Natural killer cell (primary cell): Measurements from ENCODE around the gene ANGPT4. TPM values are rescaled to one million over a fixed set of nuclear protein-coding genes. Genes with fewer than 3 reads are reported as not detected.

Source experiments
- ATAC-seq, 3 donors: fragments of 150-1000 bp in 2 of 3; fragments of 200-7000 bp in 1 of 3; cut with Tn5 transposase; 1 replicate in 1 of 3; 2 replicates in 2 of 3; pipeline ENCODE4 v1.10.0; 2021; ENCODE audit warnings: mild to moderate bottlenecking in 2 of 3, moderate library complexity in 2 of 3
- DNase-seq, 2 donors: peaks; one replicate each; pipeline versions ENCODE4 v3.0.0 to v3.0.0-alpha.2; 2013 to 2021; ENCODE audit warnings: mixed read lengths in 1 of 2
- H3K27ac ChIP-seq: one replicate; pipeline ENCODE4 v1.5.1; 2013; ENCODE audit warnings: mild to moderate bottlenecking, low read length
- H3K27me3 ChIP-seq: one replicate; pipeline ENCODE4 v1.6.1; 2013; ENCODE audit warnings: low read length; ENCODE audit not compliant: control insufficient read depth, insufficient read depth
- H3K36me3 ChIP-seq: one replicate; pipeline ENCODE4 v1.6.1; 2013; ENCODE audit warnings: low read length; ENCODE audit not compliant: control insufficient read depth, insufficient read depth
- H3K4me1 ChIP-seq: one replicate; pipeline ENCODE4 v1.6.1; 2013; ENCODE audit warnings: low read length; ENCODE audit not compliant: control insufficient read depth, insufficient read depth
- H3K4me3 ChIP-seq: one replicate; pipeline ENCODE4 v1.5.1; 2013; ENCODE audit warnings: low read length
- H3K9me3 ChIP-seq: one replicate; pipeline ENCODE4 v1.6.1; 2013; ENCODE audit warnings: low read length; ENCODE audit not compliant: control insufficient read depth, insufficient read depth
- H3K27ac Mint-ChIP-seq, 2 donors: one replicate each; pipeline ENCODE4 v1.8.0; 2022; ENCODE audit warnings: mild to moderate bottlenecking in 2 of 2, mixed read lengths in 2 of 2, moderate library complexity in 1 of 2
- H3K27me3 Mint-ChIP-seq, 2 donors: one replicate each; pipeline ENCODE4 v1.8.0; 2022; ENCODE audit warnings: low read depth in 2 of 2, mixed read lengths in 2 of 2
- H3K36me3 Mint-ChIP-seq: one replicate; pipeline ENCODE4 v1.8.0; 2022; ENCODE audit warnings: mixed read lengths
- H3K4me1 Mint-ChIP-seq, 2 donors: one replicate each; pipeline ENCODE4 v1.8.0; 2022; ENCODE audit warnings: mixed read lengths in 2 of 2
- H3K4me3 Mint-ChIP-seq: one replicate; pipeline ENCODE4 v1.8.0; 2022; ENCODE audit warnings: mild to moderate bottlenecking, moderate library complexity, mixed read lengths
- H3K9me3 Mint-ChIP-seq, 2 donors: one replicate each; pipeline ENCODE4 v1.8.0; 2022; ENCODE audit warnings: mixed read lengths in 2 of 2
- WGBS: methylation state at CpG from one replicate; pipeline ENCODE4 v1.1.7; 2013; ENCODE audit warnings: missing lambda C conversion rate; ENCODE audit not compliant: insufficient coverage; 5-methylcytosine and 5-hydroxymethylcytosine counted together
- intact Hi-C: fragments of 100-400 bp; cut with micrococcal nuclease; formaldehyde crosslinking; loops from one replicate; pipeline ENCODE4 v1.14.2; 2022
- total RNA-seq, 4 donors: library from RNA; stranded (reverse); fragments of 120-200 nt in 1 of 4; gene quantifications; one replicate each; pipeline versions ENCODE4 v1.2.3 to v1.2.4, GENCODE V29; 2013 to 2022
- TF ChIP-seq, protein P1 (sequence below): fragments of 200-600 bp; IDR thresholded peaks from one replicate; pipeline ENCODE4 v1.8.0; 2022; ENCODE audit warnings: antibody characterized with exemption

ANGPT4 gene
- total RNA-seq, 3 donors from 2014 or later (not counting 1 experiment from before 2014, with no cell fraction given) = not detected

DNA sequence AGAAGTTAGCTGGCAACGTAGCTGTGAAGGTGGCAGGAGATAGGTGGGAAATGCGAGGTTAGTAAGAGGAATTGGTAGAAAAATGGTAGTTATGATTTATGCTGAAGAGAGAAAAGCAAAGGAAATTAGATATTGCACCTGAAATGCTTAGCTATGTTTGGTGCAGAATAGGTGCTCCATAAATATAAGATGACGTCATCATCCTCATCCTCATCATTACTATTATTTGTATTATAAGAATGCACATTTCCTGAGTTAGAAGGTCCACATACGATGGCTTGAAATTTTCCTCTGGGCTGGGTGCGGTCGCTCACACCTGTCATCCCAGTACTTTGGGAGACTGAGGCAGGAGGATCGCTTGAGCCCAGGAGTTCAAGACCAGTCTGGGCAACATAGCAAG lies 39.5 kb upstream of the ANGPT4 start:
- Mint-ChIP-seq H3K27ac (no peak overlapping the region), H3K36me3 (no peaks in the 10 kb centered on the region), H3K9me3 (no peaks in the 10 kb centered on the region), H3K27me3 (peaks cover 19 to 21% of the 10 kb centered on the region in 2 donors), H3K4me1 (peaks cover 6 to 16% of the 10 kb centered on the region in 2 donors), H3K4me3 (no peak overlapping the region)
- Histone ChIP-seq H3K27me3 (peaks cover 4% of the 10 kb centered on the region), H3K36me3 (no peaks in the 10 kb centered on the region), H3K4me3 (no peak overlapping the region), H3K27ac (no peak overlapping the region), H3K9me3 (no peaks in the 10 kb centered on the region), H3K4me1 (peaks cover 12% of the 10 kb centered on the region)
- 83% methylated on average over 6 of the region's 7 CpGs for WGBS
- DNase-seq (no peak), ATAC-seq (no peak)
- intact Hi-C loops = loop anchor here (1.0 kb wide), 1 partner anchor 139 kb away; no protein-coding TSS in a partner anchor
- TF ChIP-seq, protein P1, sequence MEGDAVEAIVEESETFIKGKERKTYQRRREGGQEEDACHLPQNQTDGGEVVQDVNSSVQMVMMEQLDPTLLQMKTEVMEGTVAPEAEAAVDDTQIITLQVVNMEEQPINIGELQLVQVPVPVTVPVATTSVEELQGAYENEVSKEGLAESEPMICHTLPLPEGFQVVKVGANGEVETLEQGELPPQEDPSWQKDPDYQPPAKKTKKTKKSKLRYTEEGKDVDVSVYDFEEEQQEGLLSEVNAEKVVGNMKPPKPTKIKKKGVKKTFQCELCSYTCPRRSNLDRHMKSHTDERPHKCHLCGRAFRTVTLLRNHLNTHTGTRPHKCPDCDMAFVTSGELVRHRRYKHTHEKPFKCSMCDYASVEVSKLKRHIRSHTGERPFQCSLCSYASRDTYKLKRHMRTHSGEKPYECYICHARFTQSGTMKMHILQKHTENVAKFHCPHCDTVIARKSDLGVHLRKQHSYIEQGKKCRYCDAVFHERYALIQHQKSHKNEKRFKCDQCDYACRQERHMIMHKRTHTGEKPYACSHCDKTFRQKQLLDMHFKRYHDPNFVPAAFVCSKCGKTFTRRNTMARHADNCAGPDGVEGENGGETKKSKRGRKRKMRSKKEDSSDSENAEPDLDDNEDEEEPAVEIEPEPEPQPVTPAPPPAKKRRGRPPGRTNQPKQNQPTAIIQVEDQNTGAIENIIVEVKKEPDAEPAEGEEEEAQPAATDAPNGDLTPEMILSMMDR = no peak

DNA sequence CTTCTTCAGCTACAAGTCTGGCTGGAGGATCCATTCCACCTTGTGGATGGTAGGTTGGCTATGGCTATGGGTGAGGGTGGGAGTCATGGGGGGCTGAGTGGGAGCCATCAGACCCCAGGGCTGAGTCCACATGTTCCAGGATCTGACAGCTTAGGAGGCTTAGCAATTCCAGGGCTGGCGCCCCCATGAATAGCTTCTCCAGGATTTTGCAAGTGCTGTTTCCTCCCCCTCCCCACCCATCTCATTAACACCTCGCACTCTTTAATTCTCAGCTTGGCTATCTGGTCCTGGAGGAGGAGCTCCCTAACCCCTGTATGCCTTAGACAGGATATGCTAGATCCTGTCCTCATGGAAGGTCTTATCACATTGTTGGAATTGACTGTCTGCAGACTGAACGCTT lies 39.0 kb upstream of the ANGPT4 start:
- H3K27ac ChIP-seq = no peak overlapping the region
- H3K36me3 ChIP-seq = no peaks in the 10 kb centered on the region
- no peak overlapping the region for H3K4me3 Mint-ChIP-seq
- H3K4me1 Mint-ChIP-seq = peaks cover 6 to 16% of the 10 kb centered on the region in 2 donors
- DNase-seq (no peak), ATAC-seq (no peak)
- no peaks in the 10 kb centered on the region for H3K9me3 Mint-ChIP-seq
- TF ChIP-seq, protein P1 = no peak
- no peaks in the 10 kb centered on the region for H3K36me3 Mint-ChIP-seq
- no peak overlapping the region for H3K27ac Mint-ChIP-seq
- no peaks in the 10 kb centered on the region for H3K9me3 ChIP-seq
- peaks cover 12% of the 10 kb centered on the region for H3K4me1 ChIP-seq
- no peak overlapping the region for H3K4me3 ChIP-seq
- peaks cover 19 to 23% of the 10 kb centered on the region in 2 donors for H3K27me3 Mint-ChIP-seq
- intact Hi-C loops = no loop called here
- 73% methylated on average over 3 of the region's 3 CpGs for whole genome bisulfite sequencing
- H3K27me3 ChIP-seq = peaks cover 4% of the 10 kb centered on the region

- intact Hi-C loops = no loop called here
- Mint-ChIP-seq H3K4me3 (no peak overlapping the region), H3K36me3 (no peaks in the 10 kb centered on the region), H3K27ac (no peak overlapping the region), H3K9me3 (no peaks in the 10 kb centered on the region), H3K4me1 (peaks cover 0 to 4% of the 10 kb centered on the region in 2 donors), H3K27me3 (peaks cover 25 to 28% of the 10 kb centered on the region in 2 donors)
- Histone ChIP-seq H3K9me3 (no peaks in the 10 kb centered on the region), H3K4me3 (no peak overlapping the region), H3K4me1 (peaks cover 4% of the 10 kb centered on the region), H3K27ac (no peak overlapping the region), H3K27me3 (peaks cover 4% of the 10 kb centered on the region), H3K36me3 (no peaks in the 10 kb centered on the region)
- WGBS = 44% methylated on average over 9 of the region's 11 CpGs
- TF ChIP-seq, protein P1 = no peak
- DNase-seq = no peak
- ATAC-seq = no peak
These were observed 37.6 kb upstream of the ANGPT4 start for GRCh38 chr20:953742-954141.

DNA sequence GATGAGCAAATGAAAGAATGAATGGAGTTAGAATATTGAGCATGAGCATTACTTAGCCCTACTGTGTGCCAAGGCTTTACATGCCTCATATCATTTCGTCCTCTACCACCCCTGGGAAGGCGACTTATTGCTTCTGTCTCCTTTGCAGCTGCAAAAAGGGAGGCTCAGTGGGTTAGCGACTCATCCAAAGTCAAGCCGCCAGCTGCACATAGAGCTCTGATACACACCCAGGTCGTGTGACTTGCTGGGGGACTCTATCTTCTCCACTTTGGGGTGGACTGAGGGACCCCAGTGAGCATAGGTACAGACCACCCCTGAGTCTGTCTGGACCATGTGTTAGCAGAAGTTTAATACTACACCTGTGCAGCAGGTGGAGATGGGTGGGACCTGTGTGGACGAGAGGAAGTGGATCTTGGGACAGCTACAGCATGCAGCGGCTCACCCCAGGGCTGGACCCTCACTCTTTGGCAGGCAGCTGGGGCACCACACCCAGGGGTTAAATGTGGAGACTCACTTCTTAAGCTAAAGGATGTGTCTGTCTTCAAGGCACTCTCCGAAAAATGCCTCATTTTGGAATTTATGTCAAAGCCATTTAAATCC lies 36.2 kb upstream of the ANGPT4 start:
- Histone ChIP-seq H3K27ac (no peak overlapping the region), H3K27me3 (peaks cover 4% of the 10 kb centered on the region), H3K9me3 (no peaks in the 10 kb centered on the region), H3K4me1 (peaks cover 3% of the 10 kb centered on the region), H3K4me3 (no peak overlapping the region), H3K36me3 (no peaks in the 10 kb centered on the region)
- intact Hi-C loops = no loop called here
- ATAC-seq (no peak), DNase-seq (no peak)
- Mint-ChIP-seq H3K27ac (no peak overlapping the region), H3K27me3 (peaks cover 34 to 41% of the 10 kb centered on the region in 2 donors), H3K4me3 (no peak overlapping the region), H3K9me3 (no peaks in the 10 kb centered on the region), H3K36me3 (no peaks in the 10 kb centered on the region), H3K4me1 (no peaks in the 10 kb centered on the region)
- 83% methylated on average over 7 of the region's 8 CpGs for whole genome bisulfite sequencing
- TF ChIP-seq, protein P1 = no peak
